SKM-1 treated with dmso at 0.1 percent for 144 hours (cell line): ENCODE data around the gene DCXR.

ENCODE experiments used
- DNase-seq: peaks from one replicate; lab custom pipeline; 2025; ENCODE audit not compliant: unreplicated experiment; lab: John Stamatoyannopoulos, UW

The DCXR gene

DNA sequence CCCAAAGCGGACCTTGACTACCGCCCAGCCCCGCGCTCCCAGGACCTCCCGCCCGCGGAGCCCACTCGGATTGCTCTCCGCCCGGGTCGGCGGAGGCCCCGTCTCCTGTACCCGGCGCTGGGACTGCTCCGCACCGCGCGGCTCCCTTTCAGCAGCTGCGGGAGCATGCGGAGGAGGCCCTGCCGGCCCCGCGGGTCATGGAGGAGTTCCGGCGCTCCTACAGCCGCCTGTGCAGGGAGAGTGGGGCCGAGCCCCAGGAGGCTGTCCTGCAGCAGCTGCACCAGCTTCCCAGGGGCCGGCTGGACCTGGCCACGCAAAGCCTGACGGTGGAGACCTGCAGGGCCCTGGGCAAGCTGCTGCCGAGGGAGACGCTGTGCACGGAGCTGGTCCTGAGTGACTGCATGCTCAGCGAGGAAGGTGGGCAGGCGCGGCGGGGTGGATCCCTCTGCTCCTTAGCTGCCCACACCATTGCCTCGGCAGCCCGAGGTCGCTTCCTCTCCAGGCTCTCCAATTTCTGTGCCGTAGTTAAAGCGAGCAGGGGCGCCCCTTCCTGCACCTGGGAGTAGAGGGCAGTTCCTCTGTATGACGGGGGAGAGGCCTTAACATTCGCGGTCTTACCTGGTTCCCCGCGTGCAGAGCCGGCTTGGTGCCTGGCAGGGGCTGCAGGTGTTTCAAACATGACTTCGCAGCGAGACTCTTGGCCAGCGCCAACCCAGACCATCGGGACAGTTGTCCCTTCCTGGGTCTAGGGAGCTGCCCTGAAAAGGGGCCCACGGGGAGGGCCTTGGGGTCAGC lies 13.9 kb downstream of the DCXR start:
- no peak for DNase-seq

DNA sequence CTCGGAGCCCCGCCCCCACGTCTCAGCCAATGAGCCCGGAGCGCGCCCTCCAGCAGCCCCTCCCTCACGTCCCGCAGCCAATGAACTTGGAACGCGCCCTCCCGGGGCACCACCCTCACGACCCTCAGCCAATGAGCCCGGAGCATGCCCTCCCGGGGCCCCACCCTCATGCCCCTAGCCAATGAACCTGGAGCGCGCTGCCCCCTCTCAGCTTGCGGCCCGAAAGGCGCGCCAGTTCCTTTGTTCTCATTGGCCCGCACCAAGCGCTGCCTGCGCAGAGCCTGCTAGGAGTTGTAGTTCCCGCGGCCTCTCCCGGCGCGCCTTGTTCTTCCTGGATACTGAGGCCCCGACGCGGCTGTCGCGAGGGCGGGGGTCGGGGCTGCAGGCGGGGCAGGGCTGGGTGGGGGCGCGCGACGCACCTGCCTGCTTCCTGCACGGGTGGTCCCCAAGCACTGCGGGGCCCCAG lies 14.5 kb downstream of the DCXR start, which contains the start of gene LRRC45:
LRRC45 (plus strand) TSS at position 325 of the 466 bp plus-strand sequence. CDS start 339 bp downstream, outside the sequence.
- peak; percentile 99 for DNase-seq

GRCh38 chr17:82022310-82022980 lies 15.1 kb downstream of the DCXR start, which contains the start of gene CENPX:
TSS of gene CENPX (minus strand) at chr17:82022878. CDS start at chr17:82022861, 17 bp downstream.
- DNase-seq, result no peak

GRCh38 chr17:82021900-82022309 lies 15.6 kb downstream of the DCXR start:
- no peak for DNase-seq

DNA sequence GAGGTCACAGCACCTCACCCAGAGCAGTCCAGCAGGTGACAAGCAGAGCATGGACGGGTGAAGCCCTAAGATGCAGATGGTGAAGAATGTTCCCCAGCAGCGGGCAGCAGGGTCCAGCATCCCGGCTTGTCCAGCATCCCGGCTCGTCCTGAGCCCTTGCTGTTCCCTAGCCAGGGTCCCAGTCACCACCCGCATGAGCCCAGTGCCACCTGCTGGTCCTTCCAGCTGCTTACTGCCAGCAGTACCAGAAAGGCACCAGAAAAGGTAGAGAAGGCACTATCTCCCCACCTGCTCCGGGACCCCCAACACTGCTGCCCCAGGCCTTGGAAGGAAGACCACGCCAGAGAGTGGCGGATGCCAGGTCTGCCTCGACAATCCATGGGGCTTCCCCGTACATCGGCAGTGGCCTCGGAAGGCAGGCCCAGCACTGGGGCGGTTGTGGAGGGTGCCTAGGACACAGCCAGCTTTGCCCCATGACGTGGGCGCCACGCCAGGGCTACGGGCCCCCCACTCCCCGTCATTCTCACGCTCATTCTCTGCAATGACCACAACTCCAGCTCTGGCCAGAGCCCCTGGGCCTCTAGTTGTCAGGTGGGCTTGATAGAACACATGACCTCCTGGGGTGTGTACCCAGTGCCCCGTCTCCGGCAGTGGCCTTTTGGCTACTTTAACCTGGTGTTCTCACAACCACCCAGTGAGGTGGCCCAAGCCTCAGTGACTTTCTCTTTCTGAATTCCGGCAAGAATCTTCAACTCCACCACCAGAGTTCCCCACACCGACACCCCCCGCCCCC lies 16.2 kb downstream of the DCXR start:
- DNase-seq, result no peak

- no peak for DNase-seq
Measured at GRCh38 chr17:82020572-82021106, 16.9 kb downstream of the DCXR start.

DNA sequence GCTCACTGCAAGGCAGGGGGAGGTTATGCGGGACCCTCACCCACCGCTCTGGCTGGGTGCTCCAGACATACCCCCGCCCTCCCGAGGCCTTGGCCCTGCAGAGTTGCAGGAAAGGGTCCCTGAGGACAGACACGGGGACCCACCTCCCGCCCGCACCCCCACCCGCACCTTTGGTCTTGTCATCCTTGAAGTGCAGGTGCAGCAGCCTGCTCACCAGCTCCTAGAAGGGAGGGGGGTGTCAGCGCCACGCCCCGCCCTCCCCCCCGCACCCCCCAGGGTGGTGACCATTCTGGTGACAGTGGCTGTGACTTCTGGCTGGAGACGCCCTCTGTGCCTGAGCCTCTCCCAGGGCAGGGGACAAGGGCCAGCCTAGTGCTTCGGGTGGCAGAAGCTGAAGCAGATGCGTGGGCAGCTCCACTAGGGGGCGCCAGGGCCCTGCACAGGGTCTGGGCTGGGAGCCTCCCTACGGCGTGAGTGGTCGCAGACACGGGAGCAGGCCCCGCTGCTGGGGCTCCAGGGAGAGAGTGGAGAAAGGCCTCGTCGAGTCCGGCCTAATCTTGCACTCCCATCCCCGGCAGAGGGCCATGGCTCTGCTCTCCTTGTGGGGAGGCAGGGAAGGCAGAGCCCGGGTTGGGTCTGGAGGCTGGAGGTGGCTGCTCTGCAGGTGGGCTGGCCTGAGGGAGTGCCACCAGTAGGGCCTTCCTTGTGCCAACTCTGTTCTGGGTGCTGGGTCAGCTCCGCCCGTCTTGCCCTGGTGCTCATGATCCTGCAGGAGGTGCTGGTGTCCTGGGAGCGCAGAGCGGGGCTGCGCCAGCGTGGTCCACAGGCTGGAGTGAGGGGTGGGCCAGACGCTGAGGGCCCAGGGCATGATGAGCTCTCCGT lies 17.6 kb downstream of the DCXR start:
- peak; percentile 62 for DNase-seq

DNA sequence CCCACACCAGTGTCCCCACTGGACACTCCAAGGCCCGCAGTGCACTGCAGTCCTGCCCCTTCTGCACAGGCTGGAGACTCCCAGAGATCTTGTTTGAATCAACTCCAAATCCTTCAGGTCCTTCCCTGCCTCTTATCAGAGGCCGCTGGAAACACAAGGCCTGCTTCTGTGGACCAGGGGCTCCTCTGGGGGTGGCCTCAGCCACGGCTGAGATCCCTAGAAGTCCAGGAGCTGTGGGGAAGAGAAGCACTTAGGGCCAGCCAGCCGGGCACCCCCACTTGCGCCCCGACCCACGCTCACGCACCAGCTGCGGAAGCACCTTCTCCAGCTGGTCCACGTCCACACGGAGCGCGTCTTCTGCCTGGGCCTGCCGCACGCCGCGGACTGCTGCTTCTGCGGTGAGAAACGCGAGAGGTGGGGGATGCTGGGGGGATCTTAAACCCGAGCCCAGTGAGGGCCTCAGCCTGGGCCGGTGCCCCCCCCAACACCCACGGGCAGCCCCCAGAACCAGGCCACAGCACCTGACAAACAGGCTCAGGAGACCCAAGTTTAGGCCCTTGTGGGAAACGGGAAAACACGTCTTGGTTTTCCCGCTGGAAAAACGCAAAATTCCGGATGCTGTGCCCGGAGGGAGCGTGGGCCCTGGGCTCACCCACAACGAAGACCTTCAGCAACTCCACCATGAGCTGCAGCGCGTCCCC lies 18.4 kb downstream of the DCXR start:
- no peak for DNase-seq

DNA sequence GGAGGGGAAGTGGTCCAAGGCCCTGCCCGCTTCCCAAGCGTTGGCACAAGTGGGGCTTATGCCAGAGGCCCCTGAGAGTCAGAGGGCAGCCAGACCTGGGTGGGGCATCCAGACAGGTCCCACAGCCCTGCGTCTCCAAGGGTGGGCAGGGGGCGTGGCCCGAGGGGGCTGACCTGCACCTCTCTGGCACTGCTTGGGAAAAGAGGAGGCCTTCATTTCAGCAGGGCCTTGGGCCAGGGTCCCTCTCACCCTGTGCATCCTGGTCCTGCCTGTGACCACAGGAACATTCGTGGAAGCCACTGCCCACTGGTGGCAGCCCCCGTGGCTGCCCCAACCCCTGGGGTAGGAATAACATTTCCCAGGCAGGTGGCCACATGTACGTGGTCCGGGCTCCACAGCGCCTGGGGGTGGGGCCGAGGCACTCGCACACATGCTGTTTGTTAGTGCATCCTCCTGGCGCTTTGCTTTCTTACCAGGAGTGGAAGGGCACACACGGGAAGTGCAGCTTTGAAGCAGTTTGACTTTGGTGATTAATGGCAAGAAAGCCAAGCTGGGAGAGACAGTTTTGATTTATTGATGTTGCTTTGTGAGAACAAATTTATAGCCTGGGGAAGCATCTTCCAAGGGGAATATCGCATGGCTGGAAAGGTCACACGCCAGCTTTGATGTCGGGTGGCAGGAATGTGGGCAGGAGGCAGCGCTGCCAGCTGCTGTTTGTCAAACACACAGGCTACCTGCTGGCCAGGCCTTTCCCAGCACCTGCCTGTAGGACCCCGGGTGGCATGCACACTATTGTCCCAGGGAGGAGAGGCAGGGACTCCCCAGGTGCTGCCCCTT lies 19.1 kb downstream of the DCXR start:
- no peak for DNase-seq

DNA sequence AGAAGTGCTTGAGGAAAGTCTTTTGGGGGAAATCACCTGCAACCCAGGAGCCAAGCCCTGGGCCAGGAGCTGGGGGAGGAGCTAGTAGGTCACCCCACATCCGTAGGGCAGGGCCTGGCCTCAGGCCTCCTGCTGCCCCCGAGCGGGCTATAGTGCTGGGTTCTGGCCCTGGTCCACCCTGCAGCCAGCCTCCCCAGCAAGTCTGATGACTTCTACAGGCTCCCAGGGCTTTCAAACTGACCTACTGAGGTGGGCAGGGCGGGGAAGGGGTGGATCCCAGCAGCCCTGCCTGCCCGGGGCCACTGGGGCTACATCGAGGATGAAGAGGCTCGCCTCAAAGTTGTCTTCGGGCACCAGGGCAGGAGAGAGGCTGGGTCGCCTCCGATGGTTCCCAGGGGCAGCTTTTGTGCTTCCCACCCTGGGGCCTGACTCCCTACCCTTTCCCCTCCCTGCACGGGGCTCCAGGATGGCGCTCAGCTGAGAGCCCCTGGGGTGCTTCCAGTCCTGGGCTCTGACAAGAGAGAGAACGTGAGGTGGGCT lies 19.8 kb downstream of the DCXR start:
- no peak for DNase-seq

- no peak for DNase-seq
Measured at GRCh38 chr17:82016875-82017459, 20.5 kb downstream of the DCXR start.

GRCh38 chr17:82016061-82016874 lies 21.2 kb downstream of the DCXR start:
- no peak for DNase-seq

- no peak for DNase-seq
Measured at GRCh38 chr17:82015311-82015971, 22.1 kb downstream of the DCXR start.

GRCh38 chr17:82014971-82015310 lies 22.6 kb downstream of the DCXR start:
- DNase-seq, result no peak

DNA sequence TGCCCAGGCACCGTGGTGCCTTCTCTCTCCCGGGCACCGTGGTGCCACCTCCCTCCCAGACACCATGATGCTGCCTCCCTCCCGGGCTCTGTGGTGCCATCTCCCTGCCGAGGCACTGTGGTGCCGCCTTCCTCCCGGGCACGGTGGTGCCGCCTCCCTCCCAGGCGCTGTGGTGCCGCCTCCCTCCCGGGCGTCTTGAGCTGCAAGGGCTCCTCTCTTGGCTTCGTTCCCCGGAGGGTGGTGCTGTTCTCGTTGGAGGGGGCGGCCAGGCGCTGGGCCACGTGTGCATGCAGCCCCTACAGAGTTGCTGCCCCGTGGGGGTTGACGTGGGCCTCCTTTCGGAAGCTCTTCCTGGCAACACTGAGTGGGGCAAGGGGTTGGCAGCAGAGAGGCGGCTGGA lies 23.1 kb downstream of the DCXR start:
- no peak for DNase-seq

GRCh38 chr17:82013772-82014321 lies 23.6 kb downstream of the DCXR start:
- no peak for DNase-seq
